Fibroblast of lung (primary cell): Measurements from ENCODE around the gene ABCB11.

Experiments used
- EZH2 ChIP-seq: IDR thresholded peaks from 2 replicates; pipeline ENCODE4 v1.5.1; 2012; ENCODE audit warnings: low read length, control low read depth, mild to moderate bottlenecking; ENCODE audit errors: missing control alignments
- TF ChIP-seq, protein P1 (sequence below), 2 donors: IDR thresholded peaks in 1 of 2; conservative IDR thresholded peaks in 1 of 2; 1 replicate in 1 of 2; 2 replicates in 1 of 2; pipeline ENCODE4 v1.5.1; 2011 to 2012; ENCODE audit warnings: low read length in 2 of 2, control low read depth in 1 of 2, inconsistent platforms in 1 of 2, low read depth in 1 of 2, mild to moderate bottlenecking in 1 of 2

DNA sequence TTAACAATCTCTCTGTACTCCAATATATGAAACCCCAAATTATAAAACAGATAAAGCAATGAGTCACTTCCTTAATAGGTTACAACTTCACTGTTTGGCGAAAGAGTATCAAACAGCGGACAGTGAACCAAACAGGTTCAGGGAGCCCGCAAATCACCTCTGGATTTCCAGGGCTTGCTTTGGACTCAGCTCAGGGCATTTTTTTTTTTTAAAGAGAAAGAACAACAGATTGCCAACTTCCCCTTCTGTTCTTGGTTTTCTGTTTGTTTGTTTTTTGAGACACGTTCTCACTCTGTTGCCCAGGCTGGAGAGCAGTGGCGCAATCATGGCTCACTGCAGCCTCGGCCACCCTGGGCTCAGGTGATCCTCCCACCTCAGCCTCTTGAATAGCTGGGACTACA, 52.7 kb downstream of the ABCB11 start:
- TF ChIP-seq, protein P1, sequence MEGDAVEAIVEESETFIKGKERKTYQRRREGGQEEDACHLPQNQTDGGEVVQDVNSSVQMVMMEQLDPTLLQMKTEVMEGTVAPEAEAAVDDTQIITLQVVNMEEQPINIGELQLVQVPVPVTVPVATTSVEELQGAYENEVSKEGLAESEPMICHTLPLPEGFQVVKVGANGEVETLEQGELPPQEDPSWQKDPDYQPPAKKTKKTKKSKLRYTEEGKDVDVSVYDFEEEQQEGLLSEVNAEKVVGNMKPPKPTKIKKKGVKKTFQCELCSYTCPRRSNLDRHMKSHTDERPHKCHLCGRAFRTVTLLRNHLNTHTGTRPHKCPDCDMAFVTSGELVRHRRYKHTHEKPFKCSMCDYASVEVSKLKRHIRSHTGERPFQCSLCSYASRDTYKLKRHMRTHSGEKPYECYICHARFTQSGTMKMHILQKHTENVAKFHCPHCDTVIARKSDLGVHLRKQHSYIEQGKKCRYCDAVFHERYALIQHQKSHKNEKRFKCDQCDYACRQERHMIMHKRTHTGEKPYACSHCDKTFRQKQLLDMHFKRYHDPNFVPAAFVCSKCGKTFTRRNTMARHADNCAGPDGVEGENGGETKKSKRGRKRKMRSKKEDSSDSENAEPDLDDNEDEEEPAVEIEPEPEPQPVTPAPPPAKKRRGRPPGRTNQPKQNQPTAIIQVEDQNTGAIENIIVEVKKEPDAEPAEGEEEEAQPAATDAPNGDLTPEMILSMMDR (conservative IDR thresholded peaks at IDR 0.05 in 1 of 2, IDR thresholded peaks at IDR 0.05 in 1 of 2; ENCODE audit: low read depth in 1 of 2, low read length in 2 of 2): no peak
- no peak for TF ChIP-seq EZH2
